Measurements from ENCODE around the gene SLC29A1.
"Not testable (repeated sequence)": the region's sequence is repeated elsewhere in the genome, so short reads cannot be mapped to it uniquely, and the experiment has no call there.

Gene SLC29A1

GRCh38 chr6:44196351-44196750 is 27.0 kb upstream of the SLC29A1 start:
- not testable (repeated sequence) for DNase-seq

GRCh38 chr6:44198684-44199083 is 24.7 kb upstream of the SLC29A1 start:
- no peak for DNase-seq

- DNase-seq, result no peak
Observed at GRCh38 chr6:44199883-44200282, 23.5 kb upstream of the SLC29A1 start.

GRCh38 chr6:44201200-44201599 is 22.2 kb upstream of the SLC29A1 start:
- DNase-seq, result no peak

GRCh38 chr6:44201638-44202303 is 21.6 kb upstream of the SLC29A1 start:
- no peak for DNase-seq

GRCh38 chr6:44202332-44202971 is 20.9 kb upstream of the SLC29A1 start:
- no peak for DNase-seq

GRCh38 chr6:44202972-44203750 is 20.2 kb upstream of the SLC29A1 start:
- no peak for DNase-seq

GRCh38 chr6:44203955-44204354 is 19.4 kb upstream of the SLC29A1 start:
- no peak for DNase-seq

- DNase-seq, result no peak
Observed at GRCh38 chr6:44207966-44208365, 15.4 kb upstream of the SLC29A1 start.

GRCh38 chr6:44211284-44211683 is 12.1 kb upstream of the SLC29A1 start:
- no peak for DNase-seq

GRCh38 chr6:44214307-44214706 is 9.1 kb upstream of the SLC29A1 start:
- DNase-seq, result no peak

- no peak for DNase-seq
Observed at GRCh38 chr6:44216677-44217331, 6.6 kb upstream of the SLC29A1 start, which contains the start of gene MYMX. Gene MYMX, plus strand, starts transcription at chr6:44216926. Its CDS starts 546 bp downstream, at chr6:44217472.

- DNase-seq, result no peak
Observed at GRCh38 chr6:44217332-44218143, 5.9 kb upstream of the SLC29A1 start.

GRCh38 chr6:44219053-44219814 is 4.2 kb upstream of the SLC29A1 start:
- peak; percentile 60 for DNase-seq

- DNase-seq, result no peak
Observed at GRCh38 chr6:44219815-44220784, 3.3 kb upstream of the SLC29A1 start.

- no peak for DNase-seq
Observed at GRCh38 chr6:44220913-44221290, 2.5 kb upstream of the SLC29A1 start.

- peak; percentile 85 for DNase-seq
Observed at GRCh38 chr6:44221291-44221960, 2.0 kb upstream of the SLC29A1 start.

GRCh38 chr6:44221961-44222335 is 1.4 kb upstream of the SLC29A1 start:
- DNase-seq, result no peak

- DNase-seq, result no peak
Observed at GRCh38 chr6:44222486-44223318, 693 bp upstream of the SLC29A1 start.

All from NCI-H1105 treated with DMSO at 0.1 percent for 48 hours (cell line).